K562 (cell line): ENCODE data around the gene OCIAD1. TPM values are rescaled to one million over a fixed set of nuclear protein-coding genes. Genes with fewer than 3 reads are reported as not detected.

Experiments used
- CEBPZ ChIP-seq: fragments of 150-350 bp; IDR thresholded peaks from 2 replicates; pipeline ENCODE4 v1.6.1; 2014; ENCODE audit warnings: low read depth, mild to moderate bottlenecking, low read length, borderline replicate concordance
- ELF2 ChIP-seq: fragments of 250-450 bp; sonication (Bioruptor Pico); IDR thresholded peaks from 2 replicates; pipeline ENCODE4 v1.5.0; 2021; ENCODE audit warnings: mild to moderate bottlenecking
- KLF10 ChIP-seq: fragments of 250-450 bp; sonication (Bioruptor Pico); IDR thresholded peaks from 2 replicates; pipeline ENCODE4 v1.6.1; 2021; ENCODE audit warnings: matching md5 sums
- RBM25 ChIP-seq: fragments of 200-400 bp; formaldehyde crosslinking; IDR thresholded peaks from 2 replicates; pipeline ENCODE4 v1.6.1; 2018; ENCODE audit warnings: low read length, low read depth, moderate library complexity; ENCODE audit not compliant: severe bottlenecking
- TBP ChIP-seq: optimal IDR thresholded peaks from 2 replicates; pipeline ENCODE3; 2011; ENCODE audit warnings: low read depth, low read length, improper control_type of control experiment
- THRAP3 ChIP-seq: fragments of 450-650 bp; IDR thresholded peaks from 2 replicates; pipeline ENCODE4 v1.6.1; 2016; ENCODE audit warnings: mild to moderate bottlenecking, inconsistent platforms, borderline replicate concordance
- XRCC4 ChIP-seq: IDR thresholded peaks from one replicate; pipeline ENCODE4 v1.6.1; 2011; ENCODE audit not compliant: insufficient read depth, insufficient read length; ENCODE audit errors: extremely low read depth
- ZBTB5 ChIP-seq: fragments of 450-650 bp; IDR thresholded peaks from 2 replicates; pipeline ENCODE4 v1.6.1; 2017; ENCODE audit warnings: antibody characterized with exemption
- ZNF644 ChIP-seq: fragments of 200-800 bp; sonication (Bioruptor generic); IDR thresholded peaks from 2 replicates; pipeline ENCODE4 v1.6.1; 2016; ENCODE audit warnings: low read depth, missing genetic modification characterization, missing compliant biosample characterization
- polyA plus RNA-seq, 8 experiments: library from polyadenylated mRNA; depleted of rRNA in 4 of 8; stranded (reverse) in 5 of 8; unstranded in 3 of 8; fragments of >200 nt; fragmentation: Nextera tagmentation in 2 of 8; fragmentation: Illumina TruSeq in 1 of 8; extraction: Ambion mirVana in 2 of 8; extraction: Trizol in 1 of 8; gene quantifications; 2 replicates each; pipeline versions ENCODE4 v1.2.1 to v1.2.3, GENCODE V29; 2011 to 2014; ENCODE audit warnings: inconsistent platforms in 1 of 8, missing spikeins in 1 of 8
- total RNA-seq, 7 experiments: library from RNA; depleted of rRNA in 6 of 7; stranded (reverse); fragments of >200 nt in 6 of 7; fragmentation: Illumina TruSeq in 2 of 7; extraction: Trizol in 2 of 7; gene quantifications; 2 replicates each; pipeline versions ENCODE4 v1.2.1 to v1.2.3, GENCODE V29; 2011 to 2021; ENCODE audit warnings: low replicate concordance in 1 of 7

OCIAD1 gene
- total and polyA plus RNA-seq, 9 of the 15 experiments (the other 6 are each of a cell fraction or from before 2014, with no cell fraction given): 99.0 to 358 (median 196) TPM

GRCh38 chr4:48795108-48795507 is 35.8 kb upstream of the OCIAD1 start (continued):
- TF ChIP-seq CEBPZ (no peak), THRAP3 (no peak), ZBTB5 (no peak), XRCC4 (no peak), ZNF644 (tag) (no peak), TBP (no peak), KLF10 (no peak), RBM25 (no peak), ELF2 (CRISPR knock-in tag) (no peak)
